Measurements from ENCODE around the gene TMEM164. TPM values are rescaled to one million over a fixed set of nuclear protein-coding genes. Genes with fewer than 3 reads are reported as not detected.

TMEM164 gene
- total and polyA plus RNA-seq, 2 of the 4 experiments (the other 2 are of a cell fraction), result 6.3 to 7.1 TPM

- Histone ChIP-seq H2BK120ac (ENCODE audit: low read depth, low read length) (no peak overlapping the region), H3K27ac (ENCODE audit: insufficient read depth, low read length) (no peak overlapping the region), H3K4me2 (ENCODE audit: low read depth, low read length) (no peak overlapping the region), H2BK20ac (ENCODE audit: low read depth, low read length) (no peak overlapping the region), H4K91ac (ENCODE audit: insufficient read depth, low read depth, low read length) (no peak overlapping the region), H4K8ac (ENCODE audit: low read depth in 2 of 2, low read length in 2 of 2) (no peak overlapping the region), H2BK15ac (ENCODE audit: low read depth, low read length) (no peak overlapping the region), H3K27me3 (ENCODE audit: control insufficient read depth, insufficient read depth, low read length) (peaks cover 6% of the 10 kb centered on the region), H2AFZ (replicated peaks; ENCODE audit: low read length, poor library complexity) (no peak overlapping the region), H3K9me3 (ENCODE audit: control insufficient read depth, insufficient read depth, low read length) (no peaks in the 10 kb centered on the region), H3K36me3 (ENCODE audit: control insufficient read depth, insufficient read depth, low read length) (0 out of 2 replicates have a peak, but pooled peaks cover 2% of the 10 kb centered on the region), H3K4me1 (ENCODE audit: control insufficient read depth, insufficient read depth, low read length) (no peaks in the 10 kb centered on the region), H3K4ac (ENCODE audit: low read depth, low read length) (no peak overlapping the region), H2AK5ac (ENCODE audit: low read depth, low read length) (no peak overlapping the region), H4K5ac (ENCODE audit: low read depth, low read length) (no peak overlapping the region), H4K20me1 (ENCODE audit: insufficient read depth, low read length) (peaks cover 6% of the 10 kb centered on the region; the same call in 1 of the 2 replicates), H2BK5ac (ENCODE audit: low read depth, low read length, poor library complexity, severe bottlenecking) (no peak overlapping the region), H3K9ac (ENCODE audit: low read depth, low read length) (no peak overlapping the region), H3K14ac (replicated peaks; ENCODE audit: low read depth, low read length) (no peak overlapping the region), H3K18ac (ENCODE audit: low read depth, low read length) (no peak overlapping the region), H3K9me1 (ENCODE audit: insufficient read depth, low read length) (0 out of 2 replicates have a peak, but pooled peaks cover 3% of the 10 kb centered on the region), H2AK9ac (replicated peaks; ENCODE audit: low read depth, low read length, poor library complexity) (no peak overlapping the region), H3K56ac (ENCODE audit: extremely low read depth, insufficient read depth, low read length) (no peak overlapping the region), H3K79me1 (ENCODE audit: low read depth in 1 of 2, low read length in 2 of 2) (0 out of 4 replicates have a peak, but pooled peaks cover 0 to 3% of the 10 kb centered on the region in 2 experiments), H3K4me3 (ENCODE audit: insufficient read depth, low read depth, low read length) (no peak overlapping the region), H3K23ac (ENCODE audit: low read depth, low read length) (no peak overlapping the region)
- intact Hi-C loops (cut with micrococcal nuclease), result no loop called here
- TF ChIP-seq CTCF (conservative IDR thresholded peaks at IDR 0.05; ENCODE audit: low read depth, low read length), result no peak
- no peak for TF ChIP-seq SMC3 (IDR thresholded peaks at IDR 0.05; ENCODE audit: low read depth, low read length)
- no peak for TF ChIP-seq CHD1 (IDR thresholded peaks at IDR 0.05; ENCODE audit: low read depth, low read length)
- no peak for TF ChIP-seq POLR2A (IDR thresholded peaks at IDR 0.05; ENCODE audit: low read depth, low read length)
- ChIA-PET POLR2A (ENCODE audit: unreplicated experiment) (no interaction called here), CTCF (no interaction called here)
- no TSS peak for BruUV-seq (replicated peaks)
- dilution Hi-C loops (cut with HindIII; ENCODE audit: low sequenced_read_pairs, unreplicated experiment), result no loop called here
- no peak for DNase-seq
- ATAC-seq (ENCODE audit: low read depth), result no peak
- in situ Hi-C loops (cut with MboI; ENCODE audit: low sequenced_read_pairs), result no loop called here
- 40% methylated on average over 2 of the region's 3 CpGs; no CpG with 5 or more reads in 1 of the 2 experiments for WGBS, 2 experiments (ENCODE audit: extremely low coverage in 2 of 2, insufficient read length in 1 of 2)
Measured at GRCh38 chrX:110012818-110013485, 10.0 kb downstream of the TMEM164 start.

Measured in IMR-90 (cell line).